ENCODE results near the gene BPIFB4. TPM values are rescaled to one million over a fixed set of nuclear protein-coding genes. Genes with fewer than 3 reads are reported as not detected.

Gene BPIFB4
- total RNA-seq, 6 experiments from 2014 or later = not detected

- Mint-ChIP-seq H3K9me3 (no peaks in the 10 kb centered on the region), H3K4me1 (ENCODE audit: low read depth) (no peaks in the 10 kb centered on the region), H3K27me3 (ENCODE audit: insufficient read depth) (peaks cover 29% of the 10 kb centered on the region), H3K4me3 (no peak overlapping the region), H3K36me3 (ENCODE audit: low read depth) (no peaks in the 10 kb centered on the region), H3K27ac (no peak overlapping the region)
- no peak for DNase-seq
- no peak for TF ChIP-seq CTCF (IDR thresholded peaks at IDR 0.05)
These were observed 6.7 kb downstream of the BPIFB4 start for GRCh38 chr20:33086052-33086722.

DNA sequence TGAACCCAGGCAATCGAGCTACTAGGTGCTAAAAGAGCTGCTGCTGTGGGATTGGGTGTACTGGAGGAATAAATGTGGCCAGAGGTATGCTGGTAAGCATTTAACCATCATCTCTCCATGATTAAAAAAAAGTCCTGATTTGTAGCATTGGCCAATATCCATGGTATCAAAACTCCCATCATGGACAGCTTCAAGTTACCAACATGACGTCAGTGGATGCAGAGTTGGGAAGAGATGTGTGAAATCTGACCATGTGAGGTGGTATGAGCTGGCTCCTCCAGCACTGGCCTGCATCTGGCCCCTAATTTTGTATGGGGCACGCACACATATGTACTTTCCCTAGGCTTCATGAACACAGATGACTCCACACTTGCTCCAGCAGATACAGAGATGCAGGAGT, 11.7 kb downstream of the BPIFB4 start:
- no peaks in the 10 kb centered on the region for H3K36me3 Mint-ChIP-seq (ENCODE audit: low read depth)
- no peaks in the 10 kb centered on the region for H3K4me1 Mint-ChIP-seq (ENCODE audit: low read depth)
- no peak for TF ChIP-seq CTCF (IDR thresholded peaks at IDR 0.05)
- no peak overlapping the region for H3K27ac Mint-ChIP-seq
- H3K4me3 Mint-ChIP-seq = no peak overlapping the region
- DNase-seq = no peak
- H3K27me3 Mint-ChIP-seq (ENCODE audit: insufficient read depth) = peaks cover 27% of the 10 kb centered on the region
- H3K9me3 Mint-ChIP-seq = no peaks in the 10 kb centered on the region

GRCh38 chr20:33091693-33092092, 12.2 kb downstream of the BPIFB4 start:
- Mint-ChIP-seq H3K4me1 (ENCODE audit: low read depth) (no peaks in the 10 kb centered on the region), H3K9me3 (no peaks in the 10 kb centered on the region), H3K27ac (no peak overlapping the region), H3K36me3 (ENCODE audit: low read depth) (no peaks in the 10 kb centered on the region), H3K27me3 (ENCODE audit: insufficient read depth) (peaks cover 25% of the 10 kb centered on the region), H3K4me3 (no peak overlapping the region)
- no peak for TF ChIP-seq CTCF (IDR thresholded peaks at IDR 0.05)
- no peak for DNase-seq

GRCh38 chr20:33092361-33092760, 12.9 kb downstream of the BPIFB4 start:
- Mint-ChIP-seq H3K27ac (no peak overlapping the region), H3K27me3 (ENCODE audit: insufficient read depth) (peaks cover 24% of the 10 kb centered on the region), H3K4me3 (no peak overlapping the region), H3K4me1 (ENCODE audit: low read depth) (no peaks in the 10 kb centered on the region), H3K9me3 (no peaks in the 10 kb centered on the region), H3K36me3 (ENCODE audit: low read depth) (no peaks in the 10 kb centered on the region)
- no peak for DNase-seq
- TF ChIP-seq CTCF (IDR thresholded peaks at IDR 0.05) = no peak

- H3K27me3 Mint-ChIP-seq (ENCODE audit: insufficient read depth) = peaks cover 21% of the 10 kb centered on the region
- no peaks in the 10 kb centered on the region for H3K4me1 Mint-ChIP-seq (ENCODE audit: low read depth)
- no peaks in the 10 kb centered on the region for H3K9me3 Mint-ChIP-seq
- TF ChIP-seq CTCF (IDR thresholded peaks at IDR 0.05) = no peak
- no peak overlapping the region for H3K4me3 Mint-ChIP-seq
- H3K36me3 Mint-ChIP-seq (ENCODE audit: low read depth) = no peaks in the 10 kb centered on the region
- no peak for DNase-seq
- no peak overlapping the region for H3K27ac Mint-ChIP-seq
These were observed 13.6 kb downstream of the BPIFB4 start for GRCh38 chr20:33093074-33093473.

Measured in HFFc6 (cell line).